ENCODE results near the gene NT5DC3. TPM values are rescaled to one million over a fixed set of nuclear protein-coding genes. Genes with fewer than 3 reads are reported as not detected.

The NT5DC3 gene
- total RNA-seq, 1 donor from 2014 or later: 5.2 TPM

DNA sequence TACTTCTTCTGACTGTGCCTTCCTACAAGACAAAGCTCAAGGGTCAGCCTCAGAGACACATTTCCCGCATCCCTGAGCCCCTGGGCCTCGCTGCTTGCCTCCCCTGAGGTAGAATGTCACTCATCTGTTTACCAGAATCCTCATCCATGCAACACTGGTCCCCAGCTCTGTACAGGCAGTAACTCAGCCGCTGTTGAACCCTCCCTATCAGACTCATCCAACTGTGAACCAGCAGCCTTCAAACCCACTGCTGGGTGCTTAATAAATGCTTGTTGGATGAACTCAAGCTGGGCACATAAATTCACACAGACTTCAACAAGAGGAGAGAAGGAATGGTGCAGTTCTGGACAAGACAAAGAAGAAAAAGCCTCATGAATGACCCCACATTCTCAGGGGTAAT lies 6.1 kb downstream of the NT5DC3 start:
- DNase-seq (ENCODE audit: extremely low spot score in 2 of 2): no peak
- TF ChIP-seq POLR2A (IDR thresholded peaks at IDR 0.05) (no peak), POLR2AphosphoS5 (IDR thresholded peaks at IDR 0.05; ENCODE audit: insufficient read depth in 1 of 2, low read depth in 1 of 2) (no peak)
- TF ChIP-seq, protein P1, sequence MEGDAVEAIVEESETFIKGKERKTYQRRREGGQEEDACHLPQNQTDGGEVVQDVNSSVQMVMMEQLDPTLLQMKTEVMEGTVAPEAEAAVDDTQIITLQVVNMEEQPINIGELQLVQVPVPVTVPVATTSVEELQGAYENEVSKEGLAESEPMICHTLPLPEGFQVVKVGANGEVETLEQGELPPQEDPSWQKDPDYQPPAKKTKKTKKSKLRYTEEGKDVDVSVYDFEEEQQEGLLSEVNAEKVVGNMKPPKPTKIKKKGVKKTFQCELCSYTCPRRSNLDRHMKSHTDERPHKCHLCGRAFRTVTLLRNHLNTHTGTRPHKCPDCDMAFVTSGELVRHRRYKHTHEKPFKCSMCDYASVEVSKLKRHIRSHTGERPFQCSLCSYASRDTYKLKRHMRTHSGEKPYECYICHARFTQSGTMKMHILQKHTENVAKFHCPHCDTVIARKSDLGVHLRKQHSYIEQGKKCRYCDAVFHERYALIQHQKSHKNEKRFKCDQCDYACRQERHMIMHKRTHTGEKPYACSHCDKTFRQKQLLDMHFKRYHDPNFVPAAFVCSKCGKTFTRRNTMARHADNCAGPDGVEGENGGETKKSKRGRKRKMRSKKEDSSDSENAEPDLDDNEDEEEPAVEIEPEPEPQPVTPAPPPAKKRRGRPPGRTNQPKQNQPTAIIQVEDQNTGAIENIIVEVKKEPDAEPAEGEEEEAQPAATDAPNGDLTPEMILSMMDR (IDR thresholded peaks at IDR 0.05): no peak

DNA sequence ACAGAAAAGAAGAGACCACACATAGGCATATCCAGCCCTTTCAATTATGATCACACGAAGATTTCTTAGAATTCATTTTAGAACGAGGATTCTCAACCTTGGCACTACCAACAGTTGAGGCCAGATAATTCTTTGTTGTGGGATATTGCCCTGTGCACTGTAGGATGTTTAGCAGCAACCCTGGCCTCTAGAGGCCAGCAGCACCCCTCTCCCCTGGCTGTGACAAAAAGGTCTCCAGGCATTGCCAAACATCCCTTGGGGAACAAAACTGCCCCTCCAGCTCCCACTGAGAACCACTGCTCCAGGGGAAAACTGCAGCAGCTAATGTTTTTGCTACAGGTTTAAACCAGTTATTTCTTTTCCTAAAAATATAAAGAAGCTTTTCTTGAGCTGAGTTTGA lies 7.1 kb downstream of the NT5DC3 start:
- H3K27me3 ChIP-seq: no peaks in the 10 kb centered on the region
- no peak for DNase-seq (ENCODE audit: extremely low spot score in 2 of 2)
- no peaks in the 10 kb centered on the region for H3K9me3 ChIP-seq
- no peak for TF ChIP-seq POLR2AphosphoS5 (IDR thresholded peaks at IDR 0.05; ENCODE audit: insufficient read depth in 1 of 2, low read depth in 1 of 2)
- no peak for TF ChIP-seq POLR2A (IDR thresholded peaks at IDR 0.05)
- TF ChIP-seq, protein P1 (IDR thresholded peaks at IDR 0.05): no peak
- H3K4me1 ChIP-seq: peaks cover 44% of the 10 kb centered on the region
- H3K36me3 ChIP-seq: no peaks in the 10 kb centered on the region
- H3K27ac ChIP-seq: no peak overlapping the region
- H3K4me3 ChIP-seq: no peak overlapping the region
- intact Hi-C loops (cut with DNase I): no loop called here

More for the DNA sequence above, 6.1 kb downstream of the NT5DC3 start:
- Histone ChIP-seq H3K36me3 (no peaks in the 10 kb centered on the region), H3K9me3 (no peaks in the 10 kb centered on the region), H3K4me1 (peaks cover 46% of the 10 kb centered on the region), H3K27ac (no peak overlapping the region), H3K4me3 (no peak overlapping the region), H3K27me3 (no peaks in the 10 kb centered on the region)
- intact Hi-C loops (cut with DNase I): no loop called here

DNA sequence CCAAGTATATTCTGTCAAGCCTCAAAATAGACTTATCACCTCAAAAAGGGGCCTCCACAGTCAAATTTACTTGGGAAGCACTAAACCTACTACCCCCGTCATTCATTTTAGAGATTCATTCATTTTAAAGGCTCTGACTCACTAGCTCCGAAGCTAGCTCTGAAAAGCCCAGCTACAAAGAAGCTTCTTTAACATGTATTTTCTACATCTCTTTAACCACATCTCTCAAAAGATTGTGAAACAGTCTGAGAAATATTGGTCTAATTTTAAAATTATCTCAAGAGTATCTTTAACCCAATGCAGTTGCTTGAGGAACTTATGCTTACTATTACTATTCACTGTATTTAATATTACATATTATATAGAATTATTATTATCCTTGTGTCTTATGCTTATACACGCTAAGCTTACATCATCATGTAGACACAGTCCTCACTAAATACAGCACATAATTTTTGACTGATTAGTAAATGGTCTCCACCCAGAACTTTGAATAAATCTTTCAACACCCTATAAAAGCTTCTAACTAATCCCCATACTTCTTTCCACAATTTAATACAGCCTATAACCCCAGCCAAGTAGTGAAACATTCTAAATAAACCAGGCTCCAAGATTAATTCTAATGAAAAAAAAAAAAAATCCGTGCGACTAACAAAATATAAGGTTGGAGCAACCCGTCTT lies 7.8 kb downstream of the NT5DC3 start:
- Histone ChIP-seq H3K27me3 (no peaks in the 10 kb centered on the region), H3K36me3 (no peaks in the 10 kb centered on the region), H3K4me1 (peaks cover 48% of the 10 kb centered on the region), H3K27ac (no peak overlapping the region), H3K9me3 (no peaks in the 10 kb centered on the region), H3K4me3 (no peak overlapping the region)
- TF ChIP-seq POLR2A (IDR thresholded peaks at IDR 0.05) (no peak), POLR2AphosphoS5 (IDR thresholded peaks at IDR 0.05; ENCODE audit: insufficient read depth in 1 of 2, low read depth in 1 of 2) (peak in 1 of 2 donors; percentile 38)
- no peak for DNase-seq (ENCODE audit: extremely low spot score in 2 of 2)
- intact Hi-C loops (cut with DNase I): no loop called here

DNA sequence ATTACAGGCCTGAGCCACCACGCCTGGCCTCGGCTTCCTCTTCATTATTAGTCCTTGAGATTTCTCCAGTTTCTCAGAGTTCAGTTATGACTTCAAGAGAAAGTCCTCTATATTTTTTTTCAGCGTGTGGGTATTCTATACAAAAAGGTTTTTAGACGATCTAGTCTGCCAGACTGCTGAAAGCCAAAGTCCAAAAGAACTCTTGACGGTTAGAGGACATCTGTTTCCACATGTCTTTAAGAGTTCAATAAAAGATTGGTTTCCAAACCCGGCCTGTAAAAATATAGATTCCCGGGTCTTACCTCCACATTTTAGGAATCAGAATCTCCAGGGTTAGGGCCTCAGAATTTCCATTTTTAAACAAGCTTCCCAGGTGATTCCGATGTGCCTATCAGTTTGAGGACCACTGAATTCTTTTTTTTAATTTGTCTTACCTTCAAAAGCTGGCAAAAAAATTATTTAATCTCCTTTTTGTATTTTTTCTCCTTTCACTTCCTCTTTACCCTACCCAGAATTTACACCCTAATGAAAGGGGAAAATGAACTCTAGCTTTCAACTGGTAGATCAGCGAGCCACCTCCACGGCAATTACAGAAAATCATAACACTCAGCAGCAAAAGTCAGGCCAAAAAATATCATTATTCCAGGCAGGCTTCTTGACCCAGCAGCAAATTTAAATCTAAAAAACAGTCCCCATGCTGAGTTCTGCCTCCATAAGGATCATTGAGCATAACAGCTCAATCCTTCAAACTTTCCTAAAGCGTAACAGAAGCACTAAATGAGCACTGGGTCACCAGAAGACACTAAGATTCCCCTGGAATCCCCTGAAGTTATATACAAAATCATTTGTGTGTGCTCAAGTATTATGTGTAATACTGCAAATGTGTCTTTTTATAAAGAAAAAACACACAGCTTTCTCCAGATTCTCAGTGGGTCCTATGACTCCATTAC lies 8.7 kb downstream of the NT5DC3 start:
- intact Hi-C loops (cut with DNase I): no loop called here
- TF ChIP-seq POLR2A (IDR thresholded peaks at IDR 0.05) (no peak), POLR2AphosphoS5 (IDR thresholded peaks at IDR 0.05; ENCODE audit: insufficient read depth in 1 of 2, low read depth in 1 of 2) (no peak)
- TF ChIP-seq, protein P1 (IDR thresholded peaks at IDR 0.05): no peak
- H3K27me3 ChIP-seq: no peaks in the 10 kb centered on the region
- H3K4me3 ChIP-seq: no peak overlapping the region
- H3K36me3 ChIP-seq: no peaks in the 10 kb centered on the region
- H3K9me3 ChIP-seq: no peaks in the 10 kb centered on the region
- peaks cover 56% of the 10 kb centered on the region for H3K4me1 ChIP-seq
- DNase-seq (ENCODE audit: extremely low spot score in 2 of 2): no peak
- no peak overlapping the region for H3K27ac ChIP-seq

DNA sequence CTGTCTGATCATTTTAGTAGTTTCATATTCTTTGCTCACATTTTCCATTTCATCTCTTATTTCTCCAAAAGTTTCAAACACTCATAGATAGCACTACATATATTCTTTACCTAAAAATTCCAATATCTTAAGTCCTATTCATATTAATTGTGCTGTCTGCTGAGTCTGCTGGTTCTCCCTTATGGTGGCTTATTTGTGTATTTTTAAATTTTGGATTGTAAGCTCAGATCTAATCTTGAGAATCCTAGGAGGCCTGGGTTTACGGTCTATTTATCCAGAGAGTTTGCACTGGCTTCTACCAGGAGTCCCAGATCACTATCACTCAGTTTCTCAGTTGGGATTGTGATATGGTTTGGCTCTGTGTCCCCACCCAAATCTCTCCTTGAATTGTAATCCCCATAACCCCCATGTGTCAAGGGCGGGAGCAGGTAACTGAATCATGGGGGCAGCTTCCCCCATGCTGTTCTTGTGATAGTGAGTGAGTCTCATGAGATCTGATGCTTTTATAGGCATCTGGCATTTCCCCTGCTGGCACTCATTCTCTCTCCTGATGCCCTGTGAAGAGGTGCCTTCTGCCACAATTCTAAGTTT lies 10.2 kb downstream of the NT5DC3 start:
- no peak overlapping the region for H3K4me3 ChIP-seq
- peaks cover 60% of the 10 kb centered on the region for H3K4me1 ChIP-seq
- no peaks in the 10 kb centered on the region for H3K9me3 ChIP-seq
- intact Hi-C loops (cut with DNase I): no loop called here
- H3K27ac ChIP-seq: no peak overlapping the region
- H3K27me3 ChIP-seq: no peaks in the 10 kb centered on the region
- H3K36me3 ChIP-seq: no peaks in the 10 kb centered on the region
- TF ChIP-seq, protein P1 (IDR thresholded peaks at IDR 0.05): no peak
- no peak for TF ChIP-seq POLR2A (IDR thresholded peaks at IDR 0.05)
- no peak for TF ChIP-seq POLR2AphosphoS5 (IDR thresholded peaks at IDR 0.05; ENCODE audit: insufficient read depth in 1 of 2, low read depth in 1 of 2)
- DNase-seq (ENCODE audit: extremely low spot score in 2 of 2): no peak
